IPS-11a (cell line): ENCODE data around the gene MESP2.
"Not testable (repeated sequence)": the region's sequence is repeated elsewhere in the genome, so short reads cannot be mapped to it uniquely, and the experiment has no call there.

Source experiments
- H3K4me3 ChIP-seq: one replicate; pipeline ENCODE4 v1.5.1; 2013; ENCODE audit warnings: low read depth, low read length, control low read depth

Gene MESP2

GRCh38 chr15:89777782-89778380 lies 1.7 kb downstream of the MESP2 start:
- H3K4me3 ChIP-seq = no peak overlapping the region

DNA sequence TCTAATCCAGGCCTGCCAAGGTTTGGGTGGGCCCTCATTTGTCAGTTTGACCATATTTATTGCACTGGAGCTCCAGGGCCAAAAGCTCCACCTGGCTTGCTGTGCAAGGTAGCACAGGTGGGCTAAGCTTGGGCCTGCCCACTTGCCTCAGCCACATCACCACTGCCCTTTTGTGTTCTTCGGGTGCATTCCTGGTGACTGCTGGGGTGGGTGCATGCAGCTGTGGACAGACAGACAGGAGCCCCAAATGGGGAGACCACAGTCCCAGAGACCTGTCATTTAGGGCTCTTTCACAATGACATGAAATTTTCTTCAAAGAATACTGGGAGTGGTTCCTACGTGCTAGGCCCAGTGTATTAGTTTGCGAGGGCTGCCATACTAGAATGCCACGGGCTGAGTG lies 2.7 kb downstream of the MESP2 start:
- no peak overlapping the region for H3K4me3 ChIP-seq

- no peak overlapping the region for H3K4me3 ChIP-seq
These were observed 4.5 kb downstream of the MESP2 start for GRCh38 chr15:89780601-89781000.

DNA sequence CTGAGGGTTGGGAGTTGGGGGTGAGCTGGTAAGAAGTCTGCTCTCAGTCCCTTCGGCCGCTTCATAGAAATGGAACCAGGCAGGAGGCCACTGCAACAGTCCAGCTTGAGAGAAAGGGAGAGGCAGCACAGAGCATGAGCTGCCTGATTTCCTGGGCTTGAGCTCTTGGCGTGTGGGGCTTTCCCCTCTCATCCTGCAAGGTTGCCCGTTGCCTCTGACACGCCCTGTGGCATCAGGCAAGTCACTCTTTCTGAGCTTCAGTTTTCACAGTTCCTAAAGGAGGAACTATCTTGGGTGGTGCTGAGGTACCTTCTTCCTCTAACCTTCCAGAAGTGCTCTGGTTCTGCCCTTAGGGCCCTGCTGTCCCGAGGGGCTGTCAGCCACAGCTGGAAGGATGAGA lies 4.9 kb downstream of the MESP2 start:
- no peak overlapping the region for H3K4me3 ChIP-seq

- no peak overlapping the region for H3K4me3 ChIP-seq
These were observed 5.9 kb downstream of the MESP2 start for GRCh38 chr15:89781891-89782618.

- H3K4me3 ChIP-seq = not testable (repeated sequence)
These were observed 6.5 kb downstream of the MESP2 start for GRCh38 chr15:89782619-89782950.

DNA sequence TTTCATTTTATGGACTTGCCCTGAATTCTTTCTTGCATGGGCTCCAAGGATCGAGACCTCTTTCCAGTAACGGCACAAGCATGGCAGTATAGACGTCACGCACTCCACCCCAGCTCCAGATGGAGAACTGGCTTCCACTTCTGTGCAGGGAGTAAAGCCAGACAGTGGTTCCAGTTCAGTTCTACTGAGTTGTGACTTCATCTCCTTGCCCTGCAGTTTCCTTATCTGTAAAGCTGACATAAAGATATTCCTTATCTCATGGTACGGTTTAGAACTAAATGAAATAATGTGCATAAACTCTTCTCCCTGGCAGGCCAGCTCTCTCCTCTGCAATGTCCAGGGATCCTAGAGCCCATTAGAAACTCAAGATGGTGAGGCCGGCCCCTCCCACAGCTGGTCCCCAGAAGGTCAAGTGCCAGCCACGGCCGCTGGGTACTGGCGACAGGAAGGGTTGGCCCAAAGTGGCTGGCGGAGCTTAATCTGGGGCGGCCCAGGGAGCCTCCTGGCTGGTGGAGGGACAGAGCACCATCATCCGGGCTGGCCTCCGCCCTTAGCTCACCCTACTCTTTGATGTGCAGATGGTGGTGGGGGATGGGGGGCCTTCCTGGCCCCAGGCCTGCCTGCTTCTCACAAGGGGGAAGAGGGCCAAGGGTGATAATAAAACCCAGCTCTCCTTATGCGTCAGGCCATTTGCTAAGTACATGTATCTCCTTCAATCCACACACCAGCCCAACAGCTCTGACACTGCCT lies 7.2 kb downstream of the MESP2 start:
- no peak overlapping the region for H3K4me3 ChIP-seq

- no peak overlapping the region for H3K4me3 ChIP-seq
These were observed 7.9 kb downstream of the MESP2 start for GRCh38 chr15:89783861-89784685.

DNA sequence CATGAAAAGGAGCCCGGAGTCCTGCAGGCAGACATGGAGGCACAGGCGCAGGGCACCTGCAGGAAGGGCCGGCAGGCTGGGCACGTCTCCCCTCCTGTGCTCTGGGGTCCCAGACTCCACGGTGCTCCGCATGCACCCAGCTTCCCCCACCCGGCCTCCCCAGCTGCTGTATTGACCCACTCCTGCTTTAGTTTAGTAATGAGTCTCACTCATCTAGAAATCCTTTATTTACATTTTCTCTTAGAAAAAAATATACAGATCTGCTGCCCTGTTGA lies 8.5 kb downstream of the MESP2 start:
- no peak overlapping the region for H3K4me3 ChIP-seq

DNA sequence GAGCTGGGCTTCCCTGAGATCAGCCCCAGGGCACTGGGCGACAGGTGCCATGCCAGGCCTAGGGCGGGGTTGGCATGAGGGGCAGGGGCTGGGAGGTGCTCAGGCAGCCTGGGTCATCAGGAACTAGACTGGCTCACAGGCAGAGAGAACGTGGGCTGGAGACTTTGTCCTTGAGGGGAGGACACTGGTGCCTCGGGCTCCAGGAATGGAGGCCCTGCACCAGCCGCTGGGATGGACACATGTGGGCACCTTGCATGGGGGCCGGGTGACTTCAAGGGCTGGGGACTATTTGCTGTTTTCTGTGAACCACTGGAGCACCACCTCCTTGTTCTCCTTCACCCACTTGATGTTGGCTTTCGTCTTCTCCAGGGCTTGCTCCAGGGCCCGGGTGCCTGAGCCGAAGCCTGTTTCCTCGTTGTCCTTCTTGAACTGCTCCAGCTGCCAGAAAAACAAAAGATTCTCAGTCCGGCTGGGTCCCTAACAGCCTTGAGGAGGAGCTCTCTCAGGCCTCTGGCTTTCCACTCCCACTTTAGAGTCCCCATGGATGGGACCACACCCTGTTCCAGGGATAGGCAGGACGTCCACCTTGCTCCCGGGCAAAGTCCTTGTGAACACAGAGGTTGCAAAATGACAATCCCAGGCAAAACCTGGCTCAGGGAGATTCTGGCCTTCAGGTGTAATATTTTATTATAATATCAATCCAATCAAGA lies 9.1 kb downstream of the MESP2 start:
- no peak overlapping the region for H3K4me3 ChIP-seq

- no peak overlapping the region for H3K4me3 ChIP-seq
These were observed 9.6 kb downstream of the MESP2 start for GRCh38 chr15:89785774-89786140.

DNA sequence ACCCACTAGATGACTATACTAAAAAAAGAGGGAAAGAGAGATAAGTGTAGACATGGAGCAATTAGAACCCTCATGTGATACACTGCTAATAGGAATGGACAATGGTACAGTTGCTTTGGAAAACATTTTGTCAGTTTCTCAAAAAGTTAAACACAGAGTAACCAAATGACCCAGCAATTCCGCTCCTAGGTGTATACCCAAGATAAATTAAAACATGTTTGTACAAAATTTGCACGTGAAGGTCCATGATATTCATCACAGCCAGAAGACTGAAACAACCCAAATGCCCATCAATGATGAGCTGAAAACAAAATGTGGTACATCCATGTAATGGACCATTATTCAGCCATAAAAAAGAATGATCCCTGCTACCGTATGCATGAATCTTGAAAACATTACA lies 11.8 kb downstream of the MESP2 start:
- H3K4me3 ChIP-seq = no peak overlapping the region

GRCh38 chr15:89788585-89788984 lies 12.5 kb downstream of the MESP2 start:
- not testable (repeated sequence) for H3K4me3 ChIP-seq

- no peak overlapping the region for H3K4me3 ChIP-seq
These were observed 14.1 kb downstream of the MESP2 start for GRCh38 chr15:89790206-89790605.

DNA sequence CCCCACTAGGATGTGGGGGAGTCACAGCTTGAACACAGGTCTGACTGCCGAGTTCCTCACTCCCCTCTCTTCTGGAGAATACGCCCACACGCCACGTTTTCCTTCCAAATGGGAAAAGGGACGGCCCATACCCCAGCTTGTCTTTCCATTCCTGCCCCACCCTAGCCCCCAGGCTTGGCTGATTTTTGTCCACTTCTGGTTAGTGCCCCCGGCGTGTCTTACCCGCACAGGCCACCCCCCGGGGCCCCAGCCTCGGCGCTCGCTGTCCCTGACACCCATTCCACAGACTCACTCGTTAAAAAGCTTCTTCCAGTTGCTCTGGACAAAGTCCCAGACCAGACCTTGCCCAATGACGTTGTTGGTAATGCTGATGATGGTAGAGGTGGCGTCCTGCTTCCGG lies 14.5 kb downstream of the MESP2 start:
- no peak overlapping the region for H3K4me3 ChIP-seq

DNA sequence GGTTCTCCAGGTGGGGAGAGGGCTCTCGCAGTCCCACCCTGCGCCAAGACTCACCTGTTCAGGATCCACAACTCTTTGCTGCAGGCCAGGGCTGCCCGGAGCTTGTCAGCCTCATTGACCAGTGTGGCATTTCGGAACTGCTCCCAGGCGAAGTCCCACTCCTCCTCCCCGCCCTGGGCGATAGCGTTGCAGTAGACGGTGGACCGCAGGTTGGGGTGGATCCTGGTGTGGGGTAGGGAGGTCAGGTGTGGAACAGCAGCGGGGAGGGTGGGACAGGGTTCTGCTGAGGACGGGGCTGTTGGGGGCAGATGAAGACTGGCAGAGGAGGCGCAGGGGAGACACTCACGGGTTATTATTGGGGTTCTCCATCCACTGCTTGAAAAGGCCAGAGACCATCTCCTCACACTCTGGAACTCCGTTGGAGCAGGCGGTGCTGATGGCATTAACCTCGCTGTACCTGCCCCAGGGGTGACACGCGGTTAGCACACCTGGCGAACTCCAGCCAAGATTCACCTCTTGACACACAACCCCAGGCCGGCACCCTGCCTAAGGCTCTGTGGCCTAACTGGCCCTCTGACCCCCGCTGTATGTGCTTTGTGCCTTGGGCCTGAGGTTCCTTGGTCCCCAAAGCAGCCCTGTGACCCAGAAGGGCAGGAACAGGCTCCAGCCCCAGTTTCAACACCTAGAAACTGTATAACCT lies 16.1 kb downstream of the MESP2 start:
- H3K4me3 ChIP-seq = no peak overlapping the region

- H3K4me3 ChIP-seq = no peak overlapping the region
These were observed 18.6 kb downstream of the MESP2 start for GRCh38 chr15:89794627-89795241.

DNA sequence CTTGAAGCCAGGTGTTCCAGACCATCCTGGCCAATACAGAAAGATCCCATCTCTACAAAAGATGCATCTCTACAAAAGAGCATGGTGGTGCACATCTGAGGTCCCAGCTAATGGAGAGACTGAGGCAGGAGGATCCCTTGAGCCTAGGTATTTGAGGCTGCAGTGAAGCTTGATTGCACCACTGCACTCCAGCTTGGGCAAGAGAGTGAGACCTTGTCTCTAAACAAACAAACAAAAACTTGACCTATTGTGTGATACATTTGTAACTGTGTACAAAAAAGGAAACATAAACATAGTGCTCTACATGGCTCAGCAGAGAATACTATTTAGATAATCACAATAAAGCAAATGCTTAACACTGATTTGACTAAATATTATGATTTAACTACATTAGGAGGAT lies 19.9 kb downstream of the MESP2 start:
- H3K4me3 ChIP-seq = no peak overlapping the region

DNA sequence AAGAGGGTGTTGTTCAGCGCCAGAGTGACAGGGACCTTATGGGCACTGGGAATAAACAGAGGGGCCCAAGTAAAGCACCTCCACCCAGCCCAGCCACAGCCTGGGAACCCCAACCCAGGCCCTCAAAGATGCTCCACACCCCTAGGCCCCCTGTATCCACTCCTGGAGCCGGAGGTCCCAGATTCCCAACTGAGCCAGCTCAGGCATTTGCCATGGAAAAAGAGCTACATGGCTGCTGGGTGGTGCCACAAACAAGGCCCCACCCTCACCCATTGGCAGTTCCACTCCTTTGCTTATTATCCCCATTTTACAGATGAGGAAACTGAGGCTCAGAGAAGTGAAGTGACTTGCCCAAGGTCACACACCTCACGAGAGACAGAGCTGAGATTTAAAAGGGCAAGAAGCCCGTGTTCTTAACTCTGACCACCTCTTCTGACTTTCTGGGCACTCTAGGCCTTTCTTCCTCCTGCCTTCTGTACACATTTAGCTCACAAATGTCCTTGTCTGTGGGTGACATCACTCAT lies 21.6 kb downstream of the MESP2 start:
- H3K4me3 ChIP-seq = no peak overlapping the region
